ENCODE data around the gene ADGRD1. TPM values are rescaled to one million over a fixed set of nuclear protein-coding genes. Genes with fewer than 3 reads are reported as not detected.

ADGRD1 gene
- total and polyA plus RNA-seq, 2 of the 8 experiments (the other 6 are each of a cell fraction or from before 2014, with no cell fraction given) = 0.36 to 0.48 TPM

GRCh38 chr12:130967636-130968035 lies 13.9 kb downstream of the ADGRD1 start:
- CTCF ChIA-PET (ENCODE audit: partially characterized antibody) = interaction anchor here (1.2 to 1.8 kb wide), 3 partner anchors 10 to 149 kb away, joined by 3 to 4 read pairs (median 3); no protein-coding TSS in a partner anchor
- H2BK12ac ChIP-seq (ENCODE audit: low read depth, low read length) = no peak overlapping the region
- no peak overlapping the region for H3K14ac ChIP-seq (ENCODE audit: insufficient read length)
- H3K27me3 ChIP-seq (replicated peaks in 1 of 4; ENCODE audit: control insufficient read depth in 3 of 4, extremely low read depth in 1 of 4, insufficient read depth in 3 of 4, low read length in 3 of 4) = no peaks in the 10 kb centered on the region
- no peak overlapping the region for H3K56ac ChIP-seq (replicated peaks; ENCODE audit: insufficient read length, low read depth, low read length)
- no peak overlapping the region for H2AFZ ChIP-seq (ENCODE audit: low read length)
- H3K4me1 ChIP-seq (replicated peaks in 1 of 4; ENCODE audit: control insufficient read depth in 3 of 4, insufficient read depth in 4 of 4, low read length in 3 of 4) = no peaks in the 10 kb centered on the region
- H4K91ac ChIP-seq (replicated peaks; ENCODE audit: insufficient read length, low read length) = no peak overlapping the region
- H2BK5ac ChIP-seq (ENCODE audit: low read depth, low read length) = no peak overlapping the region
- no peaks in the 10 kb centered on the region for H3K23me2 ChIP-seq (ENCODE audit: low read depth, low read length)
- no peaks in the 10 kb centered on the region for H3K9me3 ChIP-seq (ENCODE audit: insufficient read depth in 2 of 2, low read depth in 1 of 2, low read length in 1 of 2)
- no peak for DNase-seq (ENCODE audit: low read depth in 1 of 2, low spot score in 2 of 2)
- no peaks in the 10 kb centered on the region for H3K79me2 ChIP-seq (ENCODE audit: control insufficient read depth in 1 of 2, insufficient read depth in 2 of 2, low read length in 2 of 2)
- H3K23ac ChIP-seq (ENCODE audit: insufficient read length) = no peak overlapping the region
- no peak for FAIRE-seq
- H3K4me3 ChIP-seq (ENCODE audit: extremely low read depth in 1 of 4, insufficient read depth in 2 of 4, low read depth in 3 of 4, low read length in 4 of 4) = no peak overlapping the region
- no peak overlapping the region for H2BK15ac ChIP-seq (ENCODE audit: low read length)
- POLR2A ChIA-PET (ENCODE audit: partially characterized antibody) = interaction anchor here (1.6 kb wide), 1 partner anchor 40 kb away, joined by 4 read pairs; no protein-coding TSS in a partner anchor
- no peak overlapping the region for H3K27ac ChIP-seq (ENCODE audit: low read depth, low read length)
- WGBS, 2 experiments (ENCODE audit: extremely low coverage in 1 of 2, insufficient coverage in 1 of 2, insufficient read length in 1 of 2, insufficient replicate concordance in 2 of 2, low coverage in 1 of 2, low lambda C conversion rate in 2 of 2, missing lambda C conversion rate in 1 of 2) = 95% methylated on average over 15 of the region's 16 CpGs; no CpG with 5 or more reads in 1 of the 2 experiments
- no peak overlapping the region for H2BK120ac ChIP-seq (replicated peaks; ENCODE audit: low read depth, low read length)
- no peak overlapping the region for H2AK5ac ChIP-seq (ENCODE audit: low read depth, low read length)
- H3K18ac ChIP-seq (ENCODE audit: extremely low read depth, low read length) = no peak overlapping the region
- peak overlapping the region; percentile 11; the same call in 1 of the 2 replicates for H4K8ac ChIP-seq (ENCODE audit: extremely low read depth, insufficient read depth, low read length)
- H2BK20ac ChIP-seq (ENCODE audit: low read length) = no peak overlapping the region
- no peak overlapping the region for H3K4me2 ChIP-seq (ENCODE audit: insufficient read depth in 1 of 2, low read depth in 2 of 2, low read length in 2 of 2)
- H4K20me1 ChIP-seq (replicated peaks in 1 of 2; ENCODE audit: control insufficient read depth in 1 of 2, insufficient read depth in 2 of 2, low read length in 2 of 2) = no peaks in the 10 kb centered on the region
- no peak overlapping the region for H4K5ac ChIP-seq (ENCODE audit: insufficient read length, low read depth, low read length)
- H3K36me3 ChIP-seq (ENCODE audit: control insufficient read depth in 2 of 4, insufficient read depth in 4 of 4, low read length in 3 of 4) = no peaks in the 10 kb centered on the region
- H3K4ac ChIP-seq (replicated peaks; ENCODE audit: insufficient read length, low read depth, low read length) = no peak overlapping the region
- H3K79me1 ChIP-seq (ENCODE audit: low read depth, low read length) = no peaks in the 10 kb centered on the region
- H3K9ac ChIP-seq (replicated peaks in 1 of 4; ENCODE audit: extremely low read depth in 1 of 4, low read depth in 3 of 4, low read length in 3 of 4) = no peak overlapping the region
- TF ChIP-seq TCF12 (IDR thresholded peaks at IDR 0.05; ENCODE audit: low read depth, low read length) = no peak
- no peak for TF ChIP-seq E2F6 (IDR thresholded peaks at IDR 0.05)
- no peak for TF ChIP-seq NRF1 (IDR thresholded peaks at IDR 0.05; ENCODE audit: low read depth, low read length)
- TF ChIP-seq TAF7 (optimal IDR thresholded peaks at IDR 0.05; ENCODE audit: borderline replicate concordance, low read depth, low read length) = no peak
- no peak for TF ChIP-seq CHD2 (IDR thresholded peaks at IDR 0.05; ENCODE audit: low read length)
- TF ChIP-seq CEBPB (IDR thresholded peaks at IDR 0.05; ENCODE audit: low read depth, low read length) = no peak
- TF ChIP-seq JUND (IDR thresholded peaks at IDR 0.05; ENCODE audit: low read length) = no peak
- no peak for TF ChIP-seq SAP30 (IDR thresholded peaks at IDR 0.05; ENCODE audit: insufficient read depth, insufficient replicate concordance, low read length)
- TF ChIP-seq PHF8 (conservative IDR thresholded peaks at IDR 0.05; ENCODE audit: low read depth, low read length) = no peak
- TF ChIP-seq USF2 (IDR thresholded peaks at IDR 0.05; ENCODE audit: low read length) = no peak
- no peak for TF ChIP-seq EP300 (IDR thresholded peaks at IDR 0.05; ENCODE audit: borderline replicate concordance in 1 of 2, low read depth in 2 of 2, low read length in 2 of 2)
- TF ChIP-seq RNF2 (IDR thresholded peaks at IDR 0.05; ENCODE audit: borderline replicate concordance, low read depth, low read length, missing control alignments, poor library complexity, severe bottlenecking) = no peak

All from H1 (cell line).